ENCODE results near the gene FILIP1L.

The FILIP1L gene

GRCh38 chr3:99866261-99866761, 248.0 kb downstream of the FILIP1L start:
- DNase-seq (ENCODE audit: low spot score), result no peak

DNA sequence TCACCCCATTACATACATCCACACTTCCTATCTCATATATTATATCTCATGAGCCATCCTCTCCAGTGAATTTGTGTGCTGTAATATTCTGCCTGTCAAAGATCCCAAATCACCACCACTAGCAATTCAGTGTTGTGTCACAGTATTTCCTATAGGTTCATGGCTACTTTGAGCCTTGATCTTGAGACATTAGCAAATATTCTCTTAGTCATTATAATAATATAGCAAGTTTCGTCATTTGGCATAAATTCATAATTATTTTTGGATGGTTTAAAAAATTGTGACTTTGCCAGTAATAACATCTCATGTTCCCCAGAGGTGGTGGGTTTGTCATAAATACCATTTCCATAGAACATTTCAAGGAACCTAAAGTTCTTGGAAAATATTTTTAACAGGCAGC, 249.0 kb downstream of the FILIP1L start:
- DNase-seq (ENCODE audit: low spot score), result no peak

DNA sequence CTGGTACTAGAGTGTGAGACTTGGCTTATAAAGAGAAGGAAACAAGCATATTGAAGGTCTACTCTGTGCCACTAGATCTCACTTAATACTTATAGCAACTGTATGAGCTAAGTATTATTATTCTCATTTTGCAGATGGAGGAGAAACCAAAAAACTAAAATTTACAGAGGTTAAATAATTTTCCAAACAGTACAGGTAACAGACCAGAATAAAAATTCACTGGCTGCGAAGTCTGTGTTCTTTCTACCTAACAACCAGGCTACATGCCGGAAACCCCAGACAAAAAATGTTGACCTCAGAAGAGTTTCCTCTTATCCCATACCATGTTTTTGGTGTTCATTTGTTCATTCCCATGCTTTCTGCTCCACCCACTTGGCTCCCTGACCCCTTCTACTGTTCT, 250.0 kb downstream of the FILIP1L start:
- DNase-seq (ENCODE audit: low spot score), result no peak

GRCh38 chr3:99863588-99863987, 250.7 kb downstream of the FILIP1L start:
- no peak for DNase-seq (ENCODE audit: low spot score)

DNA sequence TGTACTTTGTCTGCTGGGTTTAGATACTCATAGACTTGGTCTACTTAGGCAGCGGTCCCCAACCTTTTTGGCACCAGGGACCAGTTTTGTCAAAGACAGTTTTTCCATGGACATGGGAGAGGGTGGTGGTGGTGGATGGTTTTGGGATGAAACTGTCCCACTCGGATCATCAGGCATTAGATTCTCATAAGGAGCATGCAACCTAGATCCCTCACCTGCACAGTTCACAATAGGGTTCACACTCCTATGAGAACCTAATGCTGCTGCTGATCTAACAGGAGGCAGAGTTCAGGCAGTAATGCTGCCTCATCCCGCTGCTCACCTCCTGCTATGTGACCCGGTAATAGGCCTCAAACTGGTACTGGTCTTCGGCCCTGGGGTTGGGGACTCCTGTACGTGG, 251.3 kb downstream of the FILIP1L start:
- DNase-seq (ENCODE audit: low spot score), result no peak

- no peak for DNase-seq (ENCODE audit: low spot score)
Observed at GRCh38 chr3:99862208-99862607, 252.1 kb downstream of the FILIP1L start.

DNA sequence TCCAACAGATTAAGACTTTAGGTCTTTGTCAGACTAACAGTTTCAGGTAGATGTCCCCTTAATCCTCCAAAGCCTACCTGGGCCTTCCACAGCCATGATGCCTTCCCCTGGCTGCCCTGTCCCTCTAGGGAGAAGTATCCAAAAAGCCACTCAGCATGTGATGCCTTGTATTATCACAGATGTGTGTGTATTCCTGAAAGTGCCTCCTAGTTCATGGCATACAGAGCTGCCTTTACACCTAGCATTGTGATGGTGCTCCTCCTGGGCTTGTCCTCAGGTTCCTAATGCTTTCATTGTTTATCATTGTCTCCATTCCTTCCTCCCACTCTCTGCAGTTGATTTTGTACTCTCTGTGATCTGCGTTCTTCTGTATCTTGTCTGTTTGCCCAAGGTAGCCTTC, 253.1 kb downstream of the FILIP1L start:
- no peak for DNase-seq (ENCODE audit: low spot score)

GRCh38 chr3:99859825-99860224, 254.5 kb downstream of the FILIP1L start:
- DNase-seq (ENCODE audit: low spot score), result no peak

DNA sequence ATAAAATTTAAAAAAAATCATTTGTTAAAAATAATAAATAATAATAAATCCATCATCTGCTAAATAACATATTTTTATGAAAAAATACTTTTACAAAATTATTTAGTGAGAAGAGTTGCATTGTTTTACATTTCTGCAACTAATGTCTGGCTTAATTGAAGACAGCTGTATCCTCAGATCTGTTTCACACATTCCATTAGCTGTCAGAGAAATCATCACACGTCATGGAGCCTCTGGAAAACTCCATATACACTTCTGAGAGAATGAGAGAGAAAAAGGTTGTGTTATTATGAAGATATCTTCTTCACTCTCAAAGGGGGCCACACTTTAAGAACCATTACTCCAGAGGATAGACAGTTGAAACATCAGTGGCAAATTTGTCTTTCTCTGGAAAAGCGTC, 255.8 kb downstream of the FILIP1L start:
- DNase-seq (ENCODE audit: low spot score), result no peak

DNA sequence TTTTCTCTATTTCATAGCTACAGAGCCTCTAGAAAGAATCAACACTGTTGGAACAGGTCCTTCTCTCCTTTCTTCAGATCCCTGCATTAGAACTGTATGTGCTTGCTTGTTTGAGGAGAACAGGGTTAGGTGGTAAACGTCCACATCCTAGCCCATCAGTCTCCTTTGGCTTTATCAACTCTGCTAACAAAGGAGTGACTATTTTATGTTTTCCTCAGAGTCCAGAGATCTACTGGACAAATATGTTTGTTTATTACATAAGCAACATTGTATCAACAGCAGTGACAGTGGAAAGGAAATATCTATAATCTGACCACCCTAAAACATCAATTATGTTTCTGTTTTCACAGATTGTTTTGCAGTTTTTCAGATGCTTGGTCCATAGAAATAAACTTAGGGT, 257.0 kb downstream of the FILIP1L start:
- no peak for DNase-seq (ENCODE audit: low spot score)

GRCh38 chr3:99856437-99857220, 257.7 kb downstream of the FILIP1L start:
- DNase-seq (ENCODE audit: low spot score), result no peak

DNA sequence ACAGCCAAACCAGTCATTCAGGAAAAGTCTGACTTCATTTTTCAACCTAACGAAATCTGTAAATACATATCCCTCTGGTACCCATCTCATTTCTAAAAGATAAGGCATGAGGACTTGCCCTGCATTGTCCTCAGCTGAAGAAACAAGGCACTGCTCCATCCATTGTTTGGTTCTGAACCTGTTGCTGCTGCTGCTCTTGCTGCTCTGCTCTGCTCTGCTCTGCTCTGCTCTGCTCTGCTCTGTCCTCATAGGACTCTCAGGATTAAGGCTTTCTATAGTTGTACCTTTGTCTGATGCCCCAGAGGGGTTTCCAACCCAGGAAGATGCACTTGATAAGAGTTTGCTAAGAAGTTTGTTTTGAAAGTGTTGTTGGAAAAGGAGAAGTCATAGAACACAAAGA, 258.4 kb downstream of the FILIP1L start:
- DNase-seq (ENCODE audit: low spot score), result no peak

DNA sequence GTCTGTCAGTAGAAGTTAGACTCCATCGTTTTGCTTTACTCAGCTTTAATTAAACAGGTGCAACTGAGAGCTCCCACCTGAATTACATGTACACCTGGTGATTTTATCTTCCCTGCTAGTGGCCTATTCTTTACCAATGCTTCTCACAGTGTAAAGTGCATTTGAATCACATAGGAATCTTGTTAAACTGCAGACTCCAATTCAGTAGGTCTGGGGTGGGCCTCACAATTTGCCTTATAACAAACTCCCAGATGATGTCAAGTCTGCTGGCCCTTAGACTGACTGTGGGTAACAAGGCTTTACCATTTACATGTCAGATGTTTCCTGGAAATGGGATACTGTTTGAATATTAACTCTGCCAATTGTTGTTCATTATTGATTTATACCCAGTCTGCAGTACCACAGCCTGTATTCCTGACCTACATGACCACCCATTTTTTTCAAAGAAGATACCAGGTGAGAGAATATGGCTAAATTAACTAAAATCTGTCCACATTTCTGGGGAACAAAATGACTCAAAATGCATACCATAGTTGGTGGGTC, 259.5 kb downstream of the FILIP1L start:
- DNase-seq (ENCODE audit: low spot score), result no peak

GRCh38 chr3:99852851-99853250, 261.4 kb downstream of the FILIP1L start:
- DNase-seq (ENCODE audit: low spot score), result no peak

- DNase-seq (ENCODE audit: low spot score), result no peak
Observed at GRCh38 chr3:99851955-99852354, 262.3 kb downstream of the FILIP1L start.

GRCh38 chr3:99850608-99851007, 263.7 kb downstream of the FILIP1L start:
- DNase-seq (ENCODE audit: low spot score), result no peak

- DNase-seq (ENCODE audit: low spot score), result no peak
Observed at GRCh38 chr3:99848433-99848832, 265.9 kb downstream of the FILIP1L start.

DNA sequence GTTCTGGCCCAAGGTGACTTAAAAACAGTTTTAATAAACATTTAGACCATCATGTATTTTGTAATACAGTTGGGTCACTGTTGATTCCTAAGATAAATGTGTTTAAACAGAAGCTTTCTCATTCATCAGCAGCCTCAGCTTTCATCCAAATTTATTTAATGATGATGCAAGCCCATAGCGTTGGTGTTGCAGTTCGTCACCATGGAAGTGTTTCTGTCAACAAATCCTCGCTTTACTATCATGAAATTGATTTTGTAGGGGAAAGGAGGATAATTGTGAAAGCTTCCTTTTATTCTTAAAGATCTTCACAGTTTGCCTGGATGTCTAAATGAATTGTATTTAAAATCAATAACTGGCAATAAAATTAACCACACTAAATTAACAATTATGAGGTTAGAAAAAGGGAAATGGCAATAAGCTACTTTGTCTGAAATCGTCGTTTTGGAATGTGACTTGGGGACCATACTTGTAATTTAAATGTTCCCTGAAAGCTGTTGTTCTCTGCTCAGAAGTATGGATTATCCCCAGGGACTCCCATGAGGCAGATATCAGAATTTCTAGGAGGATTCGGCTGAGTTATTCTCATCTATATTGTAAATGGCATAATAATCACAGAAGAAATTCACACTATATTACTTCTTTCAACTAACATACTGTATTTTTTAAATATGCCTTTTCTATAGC, 267.7 kb downstream of the FILIP1L start:
- DNase-seq (ENCODE audit: low spot score), result no peak

DNA sequence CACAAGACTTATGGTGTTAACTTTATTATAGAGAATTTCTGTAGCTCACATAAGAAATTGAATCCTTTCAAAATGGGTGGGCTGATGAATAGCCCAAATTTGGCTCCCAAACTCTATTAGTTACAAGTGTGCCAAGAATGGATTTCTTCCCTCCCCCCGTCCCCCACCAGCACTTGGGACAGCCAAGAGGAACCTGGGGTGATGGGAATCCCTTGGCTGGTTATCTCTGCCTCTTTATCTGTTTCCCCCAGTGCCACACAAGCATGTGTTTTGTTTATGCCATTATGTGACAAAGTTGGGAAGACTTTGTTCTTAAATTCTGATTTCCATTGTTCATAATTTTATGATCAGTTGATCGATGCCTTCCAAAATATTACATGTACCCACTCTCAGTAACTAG, 268.3 kb downstream of the FILIP1L start:
- DNase-seq (ENCODE audit: low spot score), result no peak

GRCh38 chr3:99845331-99845730, 269.0 kb downstream of the FILIP1L start:
- DNase-seq (ENCODE audit: low spot score), result no peak

DNA sequence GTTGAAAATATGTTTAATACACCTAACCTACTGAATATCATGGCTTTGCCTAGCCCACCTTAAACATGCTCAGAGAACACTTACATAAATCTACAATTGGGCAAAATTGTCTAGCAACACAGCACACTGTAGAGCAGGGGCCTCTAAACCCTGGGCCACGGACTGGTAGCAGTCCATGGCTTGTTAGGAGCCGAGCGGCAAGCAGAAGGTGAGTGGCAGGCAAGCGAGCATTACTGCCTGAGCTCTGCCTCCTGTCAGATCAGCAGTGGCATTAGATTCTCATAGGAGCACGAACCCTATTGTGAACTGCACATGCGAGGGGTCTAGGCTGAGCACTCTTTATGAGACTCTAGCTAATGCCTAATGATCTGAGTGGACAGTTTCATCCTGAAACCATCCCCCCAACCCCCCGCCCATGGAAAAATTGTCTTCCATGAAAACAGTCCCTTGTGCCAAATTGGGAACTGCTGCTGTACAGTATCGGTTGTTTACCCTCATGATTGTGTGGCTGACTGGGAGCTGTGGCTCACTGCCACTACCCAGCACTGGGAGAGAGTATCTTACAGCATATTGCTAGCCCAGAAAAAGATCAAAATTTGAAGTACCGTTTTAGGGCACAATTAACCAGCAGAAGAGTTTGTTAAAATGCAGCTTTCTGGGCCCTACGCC, 270.6 kb downstream of the FILIP1L start:
- no peak for DNase-seq (ENCODE audit: low spot score)

- DNase-seq (ENCODE audit: low spot score), result no peak
Observed at GRCh38 chr3:99842826-99843589, 271.3 kb downstream of the FILIP1L start.
